ENCODE results near the gene NFATC1.

DNA sequence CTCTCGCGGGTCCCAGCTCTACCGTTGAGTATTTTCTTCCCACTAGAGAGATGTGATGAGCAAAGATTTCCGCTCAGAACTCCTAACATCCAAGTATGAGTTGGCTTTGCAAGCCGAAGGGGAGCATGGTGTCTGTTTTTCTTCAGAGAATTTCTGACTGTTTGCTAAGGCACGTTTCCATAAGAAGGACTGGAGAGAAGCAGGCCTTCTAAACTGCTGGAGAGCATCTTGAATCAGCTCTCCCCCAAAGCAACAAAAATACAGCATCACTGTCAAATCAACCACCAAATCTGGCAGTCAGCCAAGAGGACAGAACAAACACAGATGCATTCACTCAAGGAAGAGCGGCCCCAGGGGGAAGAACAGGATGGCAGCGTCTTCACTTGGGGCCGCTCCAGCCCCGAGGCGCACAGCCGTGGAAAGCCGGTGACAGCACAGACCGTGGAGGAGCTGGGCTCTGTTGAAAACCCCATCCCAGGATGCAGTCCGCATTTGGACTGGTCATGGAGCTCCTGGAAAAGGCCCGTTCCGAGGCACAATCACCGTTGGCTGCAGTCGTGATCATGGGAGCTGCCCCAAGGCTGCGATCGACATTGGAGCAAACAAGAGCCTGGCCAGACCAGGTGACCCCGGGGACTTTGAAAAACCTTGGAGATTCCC lies 101.4 kb downstream of the NFATC1 start:
- TF ChIP-seq, protein P1, sequence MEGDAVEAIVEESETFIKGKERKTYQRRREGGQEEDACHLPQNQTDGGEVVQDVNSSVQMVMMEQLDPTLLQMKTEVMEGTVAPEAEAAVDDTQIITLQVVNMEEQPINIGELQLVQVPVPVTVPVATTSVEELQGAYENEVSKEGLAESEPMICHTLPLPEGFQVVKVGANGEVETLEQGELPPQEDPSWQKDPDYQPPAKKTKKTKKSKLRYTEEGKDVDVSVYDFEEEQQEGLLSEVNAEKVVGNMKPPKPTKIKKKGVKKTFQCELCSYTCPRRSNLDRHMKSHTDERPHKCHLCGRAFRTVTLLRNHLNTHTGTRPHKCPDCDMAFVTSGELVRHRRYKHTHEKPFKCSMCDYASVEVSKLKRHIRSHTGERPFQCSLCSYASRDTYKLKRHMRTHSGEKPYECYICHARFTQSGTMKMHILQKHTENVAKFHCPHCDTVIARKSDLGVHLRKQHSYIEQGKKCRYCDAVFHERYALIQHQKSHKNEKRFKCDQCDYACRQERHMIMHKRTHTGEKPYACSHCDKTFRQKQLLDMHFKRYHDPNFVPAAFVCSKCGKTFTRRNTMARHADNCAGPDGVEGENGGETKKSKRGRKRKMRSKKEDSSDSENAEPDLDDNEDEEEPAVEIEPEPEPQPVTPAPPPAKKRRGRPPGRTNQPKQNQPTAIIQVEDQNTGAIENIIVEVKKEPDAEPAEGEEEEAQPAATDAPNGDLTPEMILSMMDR (conservative IDR thresholded peaks at IDR 0.05), result no peak
- TF ChIP-seq ZFX (IDR thresholded peaks at IDR 0.05), result no peak

All from C4-2B (cell line).